ENCODE measurements around the gene RCC2.
A peak's percentile ranks its signal among the peaks of the same experiment; 100 is the strongest.
"Not testable (repeated sequence)": the region's sequence is repeated elsewhere in the genome, so short reads cannot be mapped to it uniquely, and the experiment has no call there.

RCC2 gene

GRCh38 chr1:17439250-17440073 is at the start of gene RCC2:
RCC2 (minus strand) TSS chr1:17439677; CDS start chr1:17438514, 1,163 bp downstream.
- DNase-seq, result peak; percentile 81

GRCh38 chr1:17486242-17486641 is 46.8 kb upstream of the RCC2 start:
- no peak for DNase-seq

GRCh38 chr1:17485281-17485680 is 45.8 kb upstream of the RCC2 start:
- no peak for DNase-seq

GRCh38 chr1:17481981-17482380 is 42.5 kb upstream of the RCC2 start:
- DNase-seq, result not testable (repeated sequence)

- DNase-seq, result no peak
These were observed 41.4 kb upstream of the RCC2 start for GRCh38 chr1:17480846-17481245.

GRCh38 chr1:17475752-17476151 is 36.3 kb upstream of the RCC2 start:
- no peak for DNase-seq

- not testable (repeated sequence) for DNase-seq
These were observed 35.5 kb upstream of the RCC2 start for GRCh38 chr1:17474836-17475555.

- no peak for DNase-seq
These were observed 33.3 kb upstream of the RCC2 start for GRCh38 chr1:17472814-17473213.

GRCh38 chr1:17471393-17471792 is 31.9 kb upstream of the RCC2 start:
- DNase-seq, result no peak

- DNase-seq, result no peak
These were observed 30.7 kb upstream of the RCC2 start for GRCh38 chr1:17470021-17470799.

- not testable (repeated sequence) for DNase-seq
These were observed 29.1 kb upstream of the RCC2 start for GRCh38 chr1:17468357-17469265.

GRCh38 chr1:17466359-17466758 is 26.9 kb upstream of the RCC2 start:
- no peak for DNase-seq

GRCh38 chr1:17465228-17465627 is 25.8 kb upstream of the RCC2 start:
- DNase-seq, result no peak

GRCh38 chr1:17463991-17464390 is 24.5 kb upstream of the RCC2 start:
- DNase-seq, result no peak

GRCh38 chr1:17462669-17463068 is 23.2 kb upstream of the RCC2 start:
- no peak for DNase-seq

- DNase-seq, result no peak
These were observed 20.7 kb upstream of the RCC2 start for GRCh38 chr1:17460219-17460618.

GRCh38 chr1:17458794-17459193 is 19.3 kb upstream of the RCC2 start:
- DNase-seq, result no peak

GRCh38 chr1:17452686-17453085 is 13.2 kb upstream of the RCC2 start:
- DNase-seq, result no peak

GRCh38 chr1:17452203-17452602 is 12.7 kb upstream of the RCC2 start:
- not testable (repeated sequence) for DNase-seq

GRCh38 chr1:17451731-17452130 is 12.3 kb upstream of the RCC2 start:
- no peak for DNase-seq

- no peak for DNase-seq
These were observed 8.1 kb upstream of the RCC2 start for GRCh38 chr1:17447501-17447992.

GRCh38 chr1:17442841-17443240 is 3.4 kb upstream of the RCC2 start:
- no peak for DNase-seq
